Neural crest cell (in vitro differentiated cells): ENCODE results near the gene CELA2A. TPM values are rescaled to one million over a fixed set of nuclear protein-coding genes. Genes with fewer than 3 reads are reported as not detected.

Experiments
- DNase-seq: peaks from one replicate; pipeline ENCODE4 v3.0.0; 2021; ENCODE audit warnings: low read depth, mixed read lengths, low spot score
- H3K27ac Mint-ChIP-seq: one replicate; pipeline ENCODE4 v1.8.0; 2021; ENCODE audit warnings: mild to moderate bottlenecking, mixed read lengths; ENCODE audit not compliant: unreplicated experiment
- H3K27me3 Mint-ChIP-seq: 2 replicates; pipeline ENCODE4 v1.8.0; 2021; ENCODE audit warnings: low read depth, mild to moderate bottlenecking, mixed read lengths
- H3K36me3 Mint-ChIP-seq: 2 replicates; pipeline ENCODE4 v1.8.0; 2021; ENCODE audit warnings: low read depth, mild to moderate bottlenecking, mixed read lengths
- H3K4me1 Mint-ChIP-seq: 2 replicates; pipeline ENCODE4 v1.8.0; 2021; ENCODE audit warnings: mixed read lengths
- H3K4me3 Mint-ChIP-seq: one replicate; pipeline ENCODE4 v1.8.0; 2021; ENCODE audit warnings: mild to moderate bottlenecking, mixed read lengths
- H3K9me3 Mint-ChIP-seq: 2 replicates; pipeline ENCODE4 v1.8.0; 2021; ENCODE audit warnings: mixed read lengths
- total RNA-seq: library from RNA; stranded (reverse); gene quantifications from 2 replicates; pipeline ENCODE4 v1.2.1, GENCODE V29; 2021
- TF ChIP-seq, protein P1 (sequence below): fragments of 200-600 bp; sonication (generic); conservative IDR thresholded peaks from 2 replicates; pipeline ENCODE4 v1.5.0; 2021; ENCODE audit warnings: antibody characterized with exemption, mild to moderate bottlenecking

CELA2A gene
- total RNA-seq, 1 donor from 2014 or later, result not detected

DNA sequence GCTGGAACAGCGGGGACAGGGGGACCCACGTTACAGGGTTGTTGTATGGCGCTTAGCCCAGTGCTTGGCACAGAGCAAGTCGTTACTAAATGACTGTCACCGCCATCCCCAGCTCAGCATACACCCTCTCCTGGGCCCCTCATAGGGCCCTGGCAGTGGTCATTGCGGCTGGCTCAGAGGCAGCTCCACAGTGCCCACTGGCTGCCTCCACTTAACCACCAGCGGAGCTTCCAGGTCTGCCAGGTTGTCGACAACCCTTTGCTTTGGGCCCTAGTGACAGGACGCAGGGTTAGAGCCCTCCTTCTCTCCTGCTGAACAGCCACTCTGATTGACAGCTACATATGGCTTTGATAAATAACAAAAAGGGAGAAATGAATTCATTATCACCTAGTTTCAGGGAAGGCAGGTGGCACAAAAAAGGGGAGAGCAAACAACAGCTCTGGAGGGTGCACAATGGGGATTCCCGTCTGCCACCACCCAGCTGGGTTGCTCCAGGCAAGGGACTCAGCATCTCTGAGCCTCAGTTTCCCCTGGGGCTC is 42.0 kb upstream of the CELA2A start:
- peaks cover 6% of the 10 kb centered on the region for H3K36me3 Mint-ChIP-seq
- peaks cover 4% of the 10 kb centered on the region for H3K27me3 Mint-ChIP-seq
- H3K9me3 Mint-ChIP-seq, result no peaks in the 10 kb centered on the region
- peaks cover 27% of the 10 kb centered on the region for H3K4me1 Mint-ChIP-seq
- DNase-seq, result no peak
- TF ChIP-seq, protein P1, sequence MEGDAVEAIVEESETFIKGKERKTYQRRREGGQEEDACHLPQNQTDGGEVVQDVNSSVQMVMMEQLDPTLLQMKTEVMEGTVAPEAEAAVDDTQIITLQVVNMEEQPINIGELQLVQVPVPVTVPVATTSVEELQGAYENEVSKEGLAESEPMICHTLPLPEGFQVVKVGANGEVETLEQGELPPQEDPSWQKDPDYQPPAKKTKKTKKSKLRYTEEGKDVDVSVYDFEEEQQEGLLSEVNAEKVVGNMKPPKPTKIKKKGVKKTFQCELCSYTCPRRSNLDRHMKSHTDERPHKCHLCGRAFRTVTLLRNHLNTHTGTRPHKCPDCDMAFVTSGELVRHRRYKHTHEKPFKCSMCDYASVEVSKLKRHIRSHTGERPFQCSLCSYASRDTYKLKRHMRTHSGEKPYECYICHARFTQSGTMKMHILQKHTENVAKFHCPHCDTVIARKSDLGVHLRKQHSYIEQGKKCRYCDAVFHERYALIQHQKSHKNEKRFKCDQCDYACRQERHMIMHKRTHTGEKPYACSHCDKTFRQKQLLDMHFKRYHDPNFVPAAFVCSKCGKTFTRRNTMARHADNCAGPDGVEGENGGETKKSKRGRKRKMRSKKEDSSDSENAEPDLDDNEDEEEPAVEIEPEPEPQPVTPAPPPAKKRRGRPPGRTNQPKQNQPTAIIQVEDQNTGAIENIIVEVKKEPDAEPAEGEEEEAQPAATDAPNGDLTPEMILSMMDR, result no peak
- H3K27ac Mint-ChIP-seq, result no peak overlapping the region
- peak overlapping the region; percentile 72 for H3K4me3 Mint-ChIP-seq

DNA sequence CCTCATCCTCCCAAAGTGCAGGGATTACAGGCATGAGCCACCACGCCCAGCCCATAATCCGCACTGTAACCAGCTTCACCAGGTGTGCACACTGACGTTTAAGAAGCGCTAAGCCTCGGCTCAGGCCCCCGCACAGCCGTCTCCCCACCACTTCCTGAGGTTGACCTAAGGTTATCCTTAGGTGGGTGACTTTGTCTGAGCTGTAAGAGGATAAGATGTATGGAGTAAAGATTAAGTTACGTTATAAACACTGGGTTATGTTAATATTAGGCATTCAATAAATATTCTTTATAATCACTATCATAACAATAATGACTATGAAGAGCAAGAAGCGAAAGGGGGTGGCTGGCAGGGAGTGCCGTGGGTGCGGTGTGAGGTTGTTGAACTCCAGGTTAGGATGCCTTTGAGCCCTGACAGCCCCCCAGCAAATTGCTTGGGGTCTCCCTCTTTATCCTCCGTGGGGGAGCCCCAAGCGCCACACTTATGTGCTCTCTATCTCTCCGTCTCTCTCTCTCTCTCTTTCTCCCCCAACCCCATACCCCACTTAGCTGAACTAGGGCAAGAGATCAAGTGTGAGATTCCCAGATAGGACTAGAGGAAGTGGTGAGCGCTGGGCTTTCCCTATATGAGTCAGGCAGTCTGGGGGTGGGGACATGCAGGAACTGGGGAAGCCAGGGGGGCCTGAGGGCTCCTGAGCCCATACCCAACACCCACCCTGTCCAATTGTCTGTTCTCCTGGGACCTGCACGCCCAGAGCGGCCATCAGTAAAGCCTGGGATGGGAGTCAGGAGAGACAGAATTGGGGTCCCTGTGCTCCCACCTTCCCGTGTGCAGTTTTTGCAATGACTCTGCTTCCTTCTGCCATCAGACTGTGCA is 39.2 kb upstream of the CELA2A start:
- no peaks in the 10 kb centered on the region for H3K9me3 Mint-ChIP-seq
- no peak overlapping the region for H3K27ac Mint-ChIP-seq
- H3K4me1 Mint-ChIP-seq, result peaks cover 20% of the 10 kb centered on the region
- no peaks in the 10 kb centered on the region for H3K27me3 Mint-ChIP-seq
- TF ChIP-seq, protein P1, result no peak
- no peak for DNase-seq
- H3K4me3 Mint-ChIP-seq, result no peak overlapping the region
- peaks cover 10% of the 10 kb centered on the region for H3K36me3 Mint-ChIP-seq

GRCh38 chr1:15418806-15419515 is 37.6 kb upstream of the CELA2A start:
- Mint-ChIP-seq H3K27me3 (no peaks in the 10 kb centered on the region), H3K4me1 (peaks cover 17% of the 10 kb centered on the region), H3K4me3 (no peak overlapping the region), H3K9me3 (no peaks in the 10 kb centered on the region), H3K27ac (no peak overlapping the region), H3K36me3 (peaks cover 10% of the 10 kb centered on the region)
- TF ChIP-seq, protein P1, result no peak
- no peak for DNase-seq

- H3K27ac Mint-ChIP-seq, result no peak overlapping the region
These were observed 35.6 kb upstream of the CELA2A start for GRCh38 chr1:15420853-15421465.

GRCh38 chr1:15422871-15423270 is 33.7 kb upstream of the CELA2A start:
- H3K4me1 Mint-ChIP-seq, result peaks cover 15% of the 10 kb centered on the region
- H3K9me3 Mint-ChIP-seq, result no peaks in the 10 kb centered on the region
- no peak for DNase-seq
- no peaks in the 10 kb centered on the region for H3K27me3 Mint-ChIP-seq
- no peak overlapping the region for H3K4me3 Mint-ChIP-seq
- H3K36me3 Mint-ChIP-seq, result peaks cover 4% of the 10 kb centered on the region
- H3K27ac Mint-ChIP-seq, result no peak overlapping the region
- TF ChIP-seq, protein P1, result no peak

More at GRCh38 chr1:15420853-15421465, 35.6 kb upstream of the CELA2A start:
- H3K27me3 Mint-ChIP-seq, result no peaks in the 10 kb centered on the region
- H3K9me3 Mint-ChIP-seq, result no peaks in the 10 kb centered on the region
- no peak for DNase-seq
- TF ChIP-seq, protein P1, result no peak
- H3K4me1 Mint-ChIP-seq, result peaks cover 14% of the 10 kb centered on the region
- H3K4me3 Mint-ChIP-seq, result no peak overlapping the region
- peaks cover 4% of the 10 kb centered on the region for H3K36me3 Mint-ChIP-seq
